ENCODE results near the gene FAM229A. TPM values are rescaled to one million over a fixed set of nuclear protein-coding genes. Genes with fewer than 3 reads are reported as not detected.

The FAM229A gene
- total and polyA plus RNA-seq, 9 of the 15 experiments (the other 6 are each of a cell fraction or from before 2014, with no cell fraction given) = 0.04 to 21.6 (median 7.4) TPM

- TF ChIP-seq, protein P1, sequence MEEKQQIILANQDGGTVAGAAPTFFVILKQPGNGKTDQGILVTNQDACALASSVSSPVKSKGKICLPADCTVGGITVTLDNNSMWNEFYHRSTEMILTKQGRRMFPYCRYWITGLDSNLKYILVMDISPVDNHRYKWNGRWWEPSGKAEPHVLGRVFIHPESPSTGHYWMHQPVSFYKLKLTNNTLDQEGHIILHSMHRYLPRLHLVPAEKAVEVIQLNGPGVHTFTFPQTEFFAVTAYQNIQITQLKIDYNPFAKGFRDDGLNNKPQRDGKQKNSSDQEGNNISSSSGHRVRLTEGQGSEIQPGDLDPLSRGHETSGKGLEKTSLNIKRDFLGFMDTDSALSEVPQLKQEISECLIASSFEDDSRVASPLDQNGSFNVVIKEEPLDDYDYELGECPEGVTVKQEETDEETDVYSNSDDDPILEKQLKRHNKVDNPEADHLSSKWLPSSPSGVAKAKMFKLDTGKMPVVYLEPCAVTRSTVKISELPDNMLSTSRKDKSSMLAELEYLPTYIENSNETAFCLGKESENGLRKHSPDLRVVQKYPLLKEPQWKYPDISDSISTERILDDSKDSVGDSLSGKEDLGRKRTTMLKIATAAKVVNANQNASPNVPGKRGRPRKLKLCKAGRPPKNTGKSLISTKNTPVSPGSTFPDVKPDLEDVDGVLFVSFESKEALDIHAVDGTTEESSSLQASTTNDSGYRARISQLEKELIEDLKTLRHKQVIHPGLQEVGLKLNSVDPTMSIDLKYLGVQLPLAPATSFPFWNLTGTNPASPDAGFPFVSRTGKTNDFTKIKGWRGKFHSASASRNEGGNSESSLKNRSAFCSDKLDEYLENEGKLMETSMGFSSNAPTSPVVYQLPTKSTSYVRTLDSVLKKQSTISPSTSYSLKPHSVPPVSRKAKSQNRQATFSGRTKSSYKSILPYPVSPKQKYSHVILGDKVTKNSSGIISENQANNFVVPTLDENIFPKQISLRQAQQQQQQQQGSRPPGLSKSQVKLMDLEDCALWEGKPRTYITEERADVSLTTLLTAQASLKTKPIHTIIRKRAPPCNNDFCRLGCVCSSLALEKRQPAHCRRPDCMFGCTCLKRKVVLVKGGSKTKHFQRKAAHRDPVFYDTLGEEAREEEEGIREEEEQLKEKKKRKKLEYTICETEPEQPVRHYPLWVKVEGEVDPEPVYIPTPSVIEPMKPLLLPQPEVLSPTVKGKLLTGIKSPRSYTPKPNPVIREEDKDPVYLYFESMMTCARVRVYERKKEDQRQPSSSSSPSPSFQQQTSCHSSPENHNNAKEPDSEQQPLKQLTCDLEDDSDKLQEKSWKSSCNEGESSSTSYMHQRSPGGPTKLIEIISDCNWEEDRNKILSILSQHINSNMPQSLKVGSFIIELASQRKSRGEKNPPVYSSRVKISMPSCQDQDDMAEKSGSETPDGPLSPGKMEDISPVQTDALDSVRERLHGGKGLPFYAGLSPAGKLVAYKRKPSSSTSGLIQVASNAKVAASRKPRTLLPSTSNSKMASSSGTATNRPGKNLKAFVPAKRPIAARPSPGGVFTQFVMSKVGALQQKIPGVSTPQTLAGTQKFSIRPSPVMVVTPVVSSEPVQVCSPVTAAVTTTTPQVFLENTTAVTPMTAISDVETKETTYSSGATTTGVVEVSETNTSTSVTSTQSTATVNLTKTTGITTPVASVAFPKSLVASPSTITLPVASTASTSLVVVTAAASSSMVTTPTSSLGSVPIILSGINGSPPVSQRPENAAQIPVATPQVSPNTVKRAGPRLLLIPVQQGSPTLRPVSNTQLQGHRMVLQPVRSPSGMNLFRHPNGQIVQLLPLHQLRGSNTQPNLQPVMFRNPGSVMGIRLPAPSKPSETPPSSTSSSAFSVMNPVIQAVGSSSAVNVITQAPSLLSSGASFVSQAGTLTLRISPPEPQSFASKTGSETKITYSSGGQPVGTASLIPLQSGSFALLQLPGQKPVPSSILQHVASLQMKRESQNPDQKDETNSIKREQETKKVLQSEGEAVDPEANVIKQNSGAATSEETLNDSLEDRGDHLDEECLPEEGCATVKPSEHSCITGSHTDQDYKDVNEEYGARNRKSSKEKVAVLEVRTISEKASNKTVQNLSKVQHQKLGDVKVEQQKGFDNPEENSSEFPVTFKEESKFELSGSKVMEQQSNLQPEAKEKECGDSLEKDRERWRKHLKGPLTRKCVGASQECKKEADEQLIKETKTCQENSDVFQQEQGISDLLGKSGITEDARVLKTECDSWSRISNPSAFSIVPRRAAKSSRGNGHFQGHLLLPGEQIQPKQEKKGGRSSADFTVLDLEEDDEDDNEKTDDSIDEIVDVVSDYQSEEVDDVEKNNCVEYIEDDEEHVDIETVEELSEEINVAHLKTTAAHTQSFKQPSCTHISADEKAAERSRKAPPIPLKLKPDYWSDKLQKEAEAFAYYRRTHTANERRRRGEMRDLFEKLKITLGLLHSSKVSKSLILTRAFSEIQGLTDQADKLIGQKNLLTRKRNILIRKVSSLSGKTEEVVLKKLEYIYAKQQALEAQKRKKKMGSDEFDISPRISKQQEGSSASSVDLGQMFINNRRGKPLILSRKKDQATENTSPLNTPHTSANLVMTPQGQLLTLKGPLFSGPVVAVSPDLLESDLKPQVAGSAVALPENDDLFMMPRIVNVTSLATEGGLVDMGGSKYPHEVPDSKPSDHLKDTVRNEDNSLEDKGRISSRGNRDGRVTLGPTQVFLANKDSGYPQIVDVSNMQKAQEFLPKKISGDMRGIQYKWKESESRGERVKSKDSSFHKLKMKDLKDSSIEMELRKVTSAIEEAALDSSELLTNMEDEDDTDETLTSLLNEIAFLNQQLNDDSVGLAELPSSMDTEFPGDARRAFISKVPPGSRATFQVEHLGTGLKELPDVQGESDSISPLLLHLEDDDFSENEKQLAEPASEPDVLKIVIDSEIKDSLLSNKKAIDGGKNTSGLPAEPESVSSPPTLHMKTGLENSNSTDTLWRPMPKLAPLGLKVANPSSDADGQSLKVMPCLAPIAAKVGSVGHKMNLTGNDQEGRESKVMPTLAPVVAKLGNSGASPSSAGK (IDR thresholded peaks at IDR 0.05) = no peak
- TF ChIP-seq PTBP1 (IDR thresholded peaks at IDR 0.05; ENCODE audit: low read depth, low read length) (0 out of 2 replicates have a peak, but pooled peaks have one; percentile 17), SETDB1 (IDR thresholded peaks at IDR 0.05; ENCODE audit: low read length) (no peak), DMBX1 (CRISPR knock-in tag; IDR thresholded peaks at IDR 0.05; ENCODE audit: borderline replicate concordance) (no peak), ATF6 (CRISPR knock-in tag; IDR thresholded peaks at IDR 0.05) (no peak), MEIS2 (IDR thresholded peaks at IDR 0.05; ENCODE audit: partially characterized antibody) (no peak), ZNF263 (CRISPR knock-in tag; IDR thresholded peaks at IDR 0.05; ENCODE audit: borderline replicate concordance) (no peak)
- TF ChIP-seq, protein P2, sequence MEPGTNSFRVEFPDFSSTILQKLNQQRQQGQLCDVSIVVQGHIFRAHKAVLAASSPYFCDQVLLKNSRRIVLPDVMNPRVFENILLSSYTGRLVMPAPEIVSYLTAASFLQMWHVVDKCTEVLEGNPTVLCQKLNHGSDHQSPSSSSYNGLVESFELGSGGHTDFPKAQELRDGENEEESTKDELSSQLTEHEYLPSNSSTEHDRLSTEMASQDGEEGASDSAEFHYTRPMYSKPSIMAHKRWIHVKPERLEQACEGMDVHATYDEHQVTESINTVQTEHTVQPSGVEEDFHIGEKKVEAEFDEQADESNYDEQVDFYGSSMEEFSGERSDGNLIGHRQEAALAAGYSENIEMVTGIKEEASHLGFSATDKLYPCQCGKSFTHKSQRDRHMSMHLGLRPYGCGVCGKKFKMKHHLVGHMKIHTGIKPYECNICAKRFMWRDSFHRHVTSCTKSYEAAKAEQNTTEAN (CRISPR knock-in tag; IDR thresholded peaks at IDR 0.05) = no peak
- TF ChIP-seq, protein P3, sequence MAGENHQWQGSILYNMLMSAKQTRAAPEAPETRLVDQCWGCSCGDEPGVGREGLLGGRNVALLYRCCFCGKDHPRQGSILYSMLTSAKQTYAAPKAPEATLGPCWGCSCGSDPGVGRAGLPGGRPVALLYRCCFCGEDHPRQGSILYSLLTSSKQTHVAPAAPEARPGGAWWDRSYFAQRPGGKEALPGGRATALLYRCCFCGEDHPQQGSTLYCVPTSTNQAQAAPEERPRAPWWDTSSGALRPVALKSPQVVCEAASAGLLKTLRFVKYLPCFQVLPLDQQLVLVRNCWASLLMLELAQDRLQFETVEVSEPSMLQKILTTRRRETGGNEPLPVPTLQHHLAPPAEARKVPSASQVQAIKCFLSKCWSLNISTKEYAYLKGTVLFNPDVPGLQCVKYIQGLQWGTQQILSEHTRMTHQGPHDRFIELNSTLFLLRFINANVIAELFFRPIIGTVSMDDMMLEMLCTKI (IDR thresholded peaks at IDR 0.05; ENCODE audit: partially characterized antibody) = no peak
Observed at GRCh38 chr1:32356478-32356877, 5.8 kb downstream of the FAM229A start (continued).

All from K562 (cell line).